ENCODE measurements around the gene TRMT1.

- no peak for TF ChIP-seq EP300 (IDR thresholded peaks at IDR 0.05; ENCODE audit: borderline replicate concordance)
- no peak for TF ChIP-seq CEBPB (IDR thresholded peaks at IDR 0.05)
- TF ChIP-seq TCF12 (IDR thresholded peaks at IDR 0.05; ENCODE audit: low read depth) = no peak
- TF ChIP-seq RAD21 (IDR thresholded peaks at IDR 0.05; ENCODE audit: low read depth) = no peak
- TF ChIP-seq EGR1 (IDR thresholded peaks at IDR 0.05) = no peak
- no peak for TF ChIP-seq NFIC (IDR thresholded peaks at IDR 0.05)
- no peak for TF ChIP-seq REST (IDR thresholded peaks at IDR 0.05; ENCODE audit: low read depth)
These were observed 19.5 kb downstream of the TRMT1 start for GRCh38 chr19:13097033-13097462.

Measured in Ishikawa (cell line).